Spleen (tissue), 11 donors: ENCODE results near the gene TMEM121B. TPM values are rescaled to one million over a fixed set of nuclear protein-coding genes. Genes with fewer than 3 reads are reported as not detected.

ENCODE experiments used
- DNase-seq: peaks from one replicate; pipeline ENCODE4 v3.0.0-alpha.2; 2020
- H3K27ac ChIP-seq, 8 donors: fragments of 200-600 bp; sonication (generic) in 7 of 8; 1 replicate in 4 of 8; 2 replicates in 4 of 8; pipeline versions ENCODE4 v1.5.0 to v1.8.0; 2016 to 2021; ENCODE audit warnings: inconsistent platforms in 4 of 8, mild to moderate bottlenecking in 4 of 8, moderate library complexity in 1 of 8
- H3K27me3 ChIP-seq, 7 donors: fragments of 200-600 bp; sonication (generic) in 6 of 7; replicated peaks in 1 of 7; 1 replicate in 4 of 7; 2 replicates in 3 of 7; pipeline versions ENCODE4 v1.5.0 to v1.8.0; 2016 to 2021; ENCODE audit warnings: inconsistent platforms in 3 of 7, mild to moderate bottlenecking in 1 of 7
- H3K36me3 ChIP-seq, 6 donors: fragments of 200-600 bp; sonication (generic) in 5 of 6; 1 replicate in 4 of 6; 2 replicates in 2 of 6; pipeline versions ENCODE4 v1.5.0 to v1.8.0; 2016 to 2021; ENCODE audit warnings: inconsistent platforms in 2 of 6
- H3K4me1 ChIP-seq, 6 donors: fragments of 200-600 bp; sonication (generic) in 5 of 6; 1 replicate in 3 of 6; 2 replicates in 3 of 6; pipeline versions ENCODE4 v1.5.0 to v1.8.0; 2016 to 2021; ENCODE audit warnings: inconsistent platforms in 3 of 6
- H3K4me3 ChIP-seq, 8 donors: fragments of 200-600 bp; sonication (generic) in 7 of 8; 1 replicate in 4 of 8; 2 replicates in 4 of 8; pipeline versions ENCODE4 v1.5.0 to v1.8.0; 2016 to 2021; ENCODE audit warnings: inconsistent platforms in 4 of 8, mild to moderate bottlenecking in 4 of 8, moderate library complexity in 2 of 8
- H3K9me3 ChIP-seq, 8 donors: fragments of 200-600 bp; sonication (generic) in 7 of 8; 1 replicate in 4 of 8; 2 replicates in 4 of 8; pipeline versions ENCODE4 v1.5.0 to v1.8.0; 2016 to 2021; ENCODE audit warnings: inconsistent platforms in 4 of 8
- CTCF ChIP-seq, 11 experiments: fragments of 200-600 bp in 7 of 11; fragments of 450-650 bp in 4 of 11; sonication (generic) in 4 of 11; IDR thresholded peaks in 8 of 11; conservative IDR thresholded peaks in 3 of 11; 1 replicate in 7 of 11; 2 replicates in 4 of 11; pipeline versions ENCODE4 v1.4.0 to v1.8.0; 2016 to 2021; ENCODE audit warnings: antibody characterized with exemption in 11 of 11, inconsistent platforms in 4 of 11, mild to moderate bottlenecking in 1 of 11
- POLR2A ChIP-seq, 3 donors: fragments of 450-650 bp; IDR thresholded peaks; one replicate each; pipeline ENCODE4 v1.5.1; 2017; ENCODE audit warnings: antibody characterized with exemption in 3 of 3, mild to moderate bottlenecking in 1 of 3
- POLR2AphosphoS5 ChIP-seq, 3 donors: sonication (generic); formaldehyde crosslinking; IDR thresholded peaks; one replicate each; pipeline ENCODE4 v1.5.1; 2017; ENCODE audit warnings: antibody characterized with exemption in 3 of 3
- WGBS, 5 donors: extraction: QIAGEN DNeasy Blood & Tissue Kit in 3 of 5; methylation state at CpG; one replicate each; pipeline versions ENCODE4 v1.1.5 to v1.1.7; 2013 to 2018; 5-methylcytosine and 5-hydroxymethylcytosine counted together
- intact Hi-C: fragments of 100-400 bp; cut with DNase I; formaldehyde crosslinking; loops from one replicate; pipeline ENCODE4 v1.15.0; 2023; ENCODE audit warnings: low total_unique reads
- polyA plus RNA-seq, 3 donors: library from polyadenylated mRNA; stranded (reverse); fragments of 200-250 nt; gene quantifications; one replicate each; pipeline ENCODE4 v1.2.1, GENCODE V29; 2013
- total RNA-seq, 7 donors: library from RNA; depleted of rRNA in 3 of 7; stranded (reverse); fragments of >200 nt in 3 of 7; fragmentation: NEBNext Ultra II Directional in 4 of 7; extraction: Animal tissue kit (Norgen Biotek cat#: 25700) in 4 of 7; gene quantifications; one replicate each; pipeline versions ENCODE4 v1.1.0 to v1.2.1, GENCODE V29; 2016 to 2021
- donor health status: healthy with polysubstance abuse.
- donor health status: DM: no; HTN: no; CAD: no; lungs with moderate emphysema.
- donor health status: DM: no; HTN: no; CAD: no.
- donor health status: Bipolar disorder and iron deficiency.
- donor health status: healthy.
- donor health status: DM: no; HTN: no; CAD: no.
- donor health status: DM: yes; HTN: yes; CAD: no.

Gene TMEM121B
- total and polyA plus RNA-seq, 10 donors = 0.03 to 3.6 (median 0.79) TPM

- DNase-seq = peak; percentile 81
- intact Hi-C loops = no loop called here
- Histone ChIP-seq H3K27me3 (no peaks in the 10 kb centered on the region), H3K27ac (peak overlapping the region in 6 of 8 donors; percentile 73 to 94 (median 84)), H3K36me3 (peaks cover 2 to 87% (median 59%) of the 10 kb centered on the region in 6 donors), H3K9me3 (no peaks in the 10 kb centered on the region), H3K4me1 (peaks cover 0 to 92% (median 24%) of the 10 kb centered on the region in 6 donors), H3K4me3 (peak overlapping the region in 1 of 8 donors; percentile 48)
- 95 to 97% (median 96%) methylated on average over 36 to 66 of the region's 66 CpGs for WGBS, 5 donors
- no peak for TF ChIP-seq POLR2A (IDR thresholded peaks at IDR 0.05)
- TF ChIP-seq POLR2AphosphoS5 (IDR thresholded peaks at IDR 0.05) = peak in 2 of 3 donors; percentile 10 to 61
- no peak for TF ChIP-seq CTCF (IDR thresholded peaks at IDR 0.05 in 8 of 11, conservative IDR thresholded peaks at IDR 0.05 in 3 of 11)
Observed at GRCh38 chr22:17108256-17109112, 12.7 kb downstream of the TMEM121B start.

GRCh38 chr22:17107547-17107810 is 13.7 kb downstream of the TMEM121B start:
- Histone ChIP-seq H3K4me1 (peaks cover 0 to 92% (median 29%) of the 10 kb centered on the region in 6 donors), H3K4me3 (peak overlapping the region in 2 of 8 donors; percentile 19 to 48), H3K27ac (peak overlapping the region in 7 of 8 donors; percentile 67 to 94 (median 81)), H3K27me3 (no peaks in the 10 kb centered on the region), H3K36me3 (peaks cover 2 to 97% (median 69%) of the 10 kb centered on the region in 6 donors), H3K9me3 (no peaks in the 10 kb centered on the region)
- peak; percentile 74 for DNase-seq
- 63 to 88% (median 82%) methylated on average over 6 of the region's 6 CpGs for WGBS, 5 donors
- TF ChIP-seq CTCF (IDR thresholded peaks at IDR 0.05 in 8 of 11, conservative IDR thresholded peaks at IDR 0.05 in 3 of 11) = no peak
- TF ChIP-seq POLR2AphosphoS5 (IDR thresholded peaks at IDR 0.05) = peak in 1 of 3 donors; percentile 21
- no peak for TF ChIP-seq POLR2A (IDR thresholded peaks at IDR 0.05)
- intact Hi-C loops = no loop called here

GRCh38 chr22:17106785-17107546 is 14.2 kb downstream of the TMEM121B start:
- Histone ChIP-seq H3K4me1 (peaks cover 0 to 92% (median 31%) of the 10 kb centered on the region in 6 donors), H3K9me3 (no peaks in the 10 kb centered on the region), H3K4me3 (peak overlapping the region in 3 of 8 donors; percentile 10 to 48 (median 19)), H3K27me3 (no peaks in the 10 kb centered on the region), H3K27ac (peak overlapping the region in 7 of 8 donors; percentile 67 to 94 (median 81)), H3K36me3 (peaks cover 2 to 97% (median 75%) of the 10 kb centered on the region in 6 donors)
- DNase-seq = peak; percentile 86
- intact Hi-C loops = no loop called here
- TF ChIP-seq CTCF (IDR thresholded peaks at IDR 0.05 in 8 of 11, conservative IDR thresholded peaks at IDR 0.05 in 3 of 11) (peak in 2 of 11 experiments; percentile 0 to 4), POLR2A (IDR thresholded peaks at IDR 0.05) (no peak), POLR2AphosphoS5 (IDR thresholded peaks at IDR 0.05) (peak in 1 of 3 donors; percentile 70)
- WGBS, 5 donors = 13 to 60% (median 39%) methylated on average over 15 of the region's 15 CpGs
